PC-9 (cell line): ENCODE data around the gene MLST8. TPM values are rescaled to one million over a fixed set of nuclear protein-coding genes. Genes with fewer than 3 reads are reported as not detected.
A peak's percentile ranks its signal among the peaks of the same experiment; 100 is the strongest.

Experiments used
- BruUV-seq: library from RNA; stranded (reverse); fragments of 400-500 nt; replicated peaks from 2 replicates; lab custom pipeline; 2021; lab: Mats Ljungman, UMichigan
- CTCF ChIA-PET: fragments of 300-600 bp; sonication (Branson Sonifier 250); formaldehyde crosslinking; loops from one replicate; lab custom pipeline; 2022; ENCODE audit warnings: antibody characterized with exemption; lab: Charles Lee
- POLR2A ChIA-PET: fragments of 300-600 bp; sonication (Branson Sonifier 250); formaldehyde crosslinking; loops from one replicate; lab custom pipeline; 2022; ENCODE audit warnings: antibody characterized with exemption; ENCODE audit not compliant: unreplicated experiment; lab: Charles Lee
- DNase-seq, 2 experiments: peaks; one replicate each; pipeline versions ENCODE4 v3.0.0 to v3.0.0-alpha.2; 2015 to 2022; ENCODE audit warnings: mixed read lengths in 1 of 2
- H2AFZ ChIP-seq: fragments of 200-600 bp; sonication (generic); 2 replicates; pipeline ENCODE4 v1.8.1; 2017; ENCODE audit warnings: antibody characterized with exemption
- H3F3A ChIP-seq: fragments of 200-600 bp; sonication (generic); 2 replicates; pipeline ENCODE4 v1.8.1; 2017; ENCODE audit warnings: antibody characterized with exemption, mild to moderate bottlenecking, low read depth; ENCODE audit not compliant: insufficient read depth
- H3K27ac ChIP-seq: fragments of 200-600 bp; sonication (generic); 2 replicates; pipeline ENCODE4 v1.6.1; 2016; ENCODE audit warnings: mixed run types
- H3K27me3 ChIP-seq: fragments of 200-600 bp; sonication (generic); 2 replicates; pipeline ENCODE4 v1.6.1; 2016; ENCODE audit warnings: low read depth, mixed run types; ENCODE audit not compliant: insufficient read depth
- H3K36me3 ChIP-seq: fragments of 200-600 bp; sonication (generic); 2 replicates; pipeline ENCODE4 v1.6.1; 2016; ENCODE audit warnings: low read depth, mixed run types
- H3K4me1 ChIP-seq: fragments of 200-600 bp; sonication (generic); replicated peaks from 2 replicates; pipeline ENCODE4 v1.6.1; 2016; ENCODE audit warnings: mixed run types; ENCODE audit not compliant: insufficient read depth
- H3K4me2 ChIP-seq: fragments of 200-600 bp; sonication (generic); 2 replicates; pipeline ENCODE4 v1.6.1; 2017; ENCODE audit warnings: mixed run types
- H3K4me3 ChIP-seq: fragments of 200-600 bp; sonication (generic); 2 replicates; pipeline ENCODE4 v1.6.1; 2016; ENCODE audit warnings: mixed run types
- H3K79me2 ChIP-seq: fragments of 200-600 bp; sonication (generic); 2 replicates; pipeline ENCODE4 v1.6.1; 2017; ENCODE audit warnings: low read depth, mixed run types
- H3K9me2 ChIP-seq: fragments of 200-600 bp; sonication (generic); 2 replicates; pipeline ENCODE4 v1.8.1; 2017; ENCODE audit warnings: mild to moderate bottlenecking; ENCODE audit not compliant: insufficient read depth
- H3K9me3 ChIP-seq: fragments of 200-600 bp; sonication (generic); 2 replicates; pipeline ENCODE4 v1.8.1; 2016; ENCODE audit warnings: low read depth; ENCODE audit not compliant: insufficient read depth
- H4K20me1 ChIP-seq: fragments of 200-600 bp; sonication (generic); 2 replicates; pipeline ENCODE4 v1.8.1; 2017; ENCODE audit not compliant: insufficient read depth
- CTCF ChIP-seq: fragments of 200-600 bp; sonication (generic); conservative IDR thresholded peaks from 2 replicates; pipeline ENCODE4 v1.6.1; 2017; ENCODE audit warnings: mixed run types, antibody characterized with exemption, mild to moderate bottlenecking, moderate library complexity
- EZH2 ChIP-seq: fragments of 200-600 bp; sonication (generic); IDR thresholded peaks from 2 replicates; pipeline ENCODE4 v1.8.0; 2017; ENCODE audit warnings: antibody characterized with exemption, low read depth
- intact Hi-C: fragments of 100-400 bp; cut with micrococcal nuclease; formaldehyde crosslinking; loops from one replicate; pipeline ENCODE4 v1.10.0; 2022; ENCODE audit not compliant: unreplicated experiment
- total RNA-seq: library from RNA; stranded (reverse); gene quantifications from 2 replicates; pipeline ENCODE4 v1.2.3, GENCODE V29; 2021

Gene MLST8
- total RNA-seq, 1 experiment from 2014 or later: 66.3 TPM

- Histone ChIP-seq H3K9me3 (no peaks in the 10 kb centered on the region), H4K20me1 (peaks cover 19% of the 10 kb centered on the region; the same call in 1 of the 2 replicates), H3K4me2 (peak within 1 kb of the TSS; percentile 99), H3K4me3 (peak within 1 kb of the TSS; percentile 85), H3K27ac (peak within 1 kb of the TSS; percentile 92), H2AFZ (peak within 1 kb of the TSS; percentile 87), H3K36me3 (no peaks in the 10 kb centered on the region), H3K27me3 (no peaks in the 10 kb centered on the region), H3K79me2 (peaks cover 25% of the 10 kb centered on the region), H3K9me2 (no peaks in the 10 kb centered on the region), H3F3A (peaks cover 53% of the 10 kb centered on the region), H3K4me1 (peaks cover 28% of the 10 kb centered on the region)
- ChIA-PET POLR2A (interaction anchor here (0.6 to 1.9 kb wide), 4 partner anchors 60 to 318 kb away, joined by 3 to 16 read pairs (median 7); partner anchors contain the start of genes TBC1D24 and TRAF7), CTCF (interaction anchor here (1.0 kb wide), 1 partner anchor 20 kb away, joined by 4 read pairs; no protein-coding TSS in a partner anchor)
- no peak for DNase-seq
- no TSS peak for BruUV-seq
- intact Hi-C loops: loop anchor here (1.0 to 5.0 kb wide), 2 partner anchors 38 to 59 kb away; partner anchors contain the start of genes ECI1 and TRAF7
- TF ChIP-seq EZH2: no peak
- TF ChIP-seq CTCF: no peak
Observed at GRCh38 chr16:2214719-2214968, 9.4 kb downstream of the MLST8 start, which contains the start of gene PGP. Gene PGP, minus strand, starts transcription at chr16:2214840. Its CDS starts 63 bp downstream, at chr16:2214777.

DNA sequence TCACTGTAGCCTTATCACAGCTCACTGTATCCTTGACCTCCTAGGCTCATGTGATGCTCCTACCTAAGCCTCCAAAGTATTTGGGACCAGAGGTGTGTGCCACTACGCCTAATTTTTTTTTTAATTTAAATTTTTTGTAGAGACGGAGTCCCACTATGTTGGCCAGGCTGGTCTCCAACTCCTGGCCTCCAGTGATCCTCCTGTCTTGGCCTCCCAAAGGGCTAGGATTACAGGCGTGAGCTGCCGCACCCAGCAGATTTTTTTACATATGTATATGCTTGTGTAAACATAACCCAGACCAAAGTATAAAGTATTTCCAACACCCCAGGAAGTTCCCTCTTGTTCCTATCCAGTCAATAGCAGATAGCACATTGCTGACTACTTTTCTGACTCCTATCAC is 11.1 kb downstream of the MLST8 start:
- TF ChIP-seq EZH2 (no peak), CTCF (no peak)
- Histone ChIP-seq H3K4me1 (peaks cover 28% of the 10 kb centered on the region), H3F3A (peaks cover 38% of the 10 kb centered on the region), H3K36me3 (no peaks in the 10 kb centered on the region), H3K4me3 (peak overlapping the region; percentile 77), H2AFZ (no peak overlapping the region), H3K4me2 (peak overlapping the region; percentile 81), H3K9me3 (no peaks in the 10 kb centered on the region), H3K27me3 (no peaks in the 10 kb centered on the region), H3K27ac (peak overlapping the region; percentile 92), H3K79me2 (peaks cover 25% of the 10 kb centered on the region), H3K9me2 (no peaks in the 10 kb centered on the region), H4K20me1 (peaks cover 19% of the 10 kb centered on the region; the same call in 1 of the 2 replicates)
- ChIA-PET POLR2A (interaction anchor here (0.7 kb wide), 1 partner anchor 72 kb away, joined by 5 read pairs; no protein-coding TSS in a partner anchor), CTCF (no interaction called here)
- no peak for DNase-seq
- BruUV-seq: no TSS peak
- intact Hi-C loops: no loop called here

- CTCF ChIA-PET: no interaction called here
Observed at GRCh38 chr16:2223221-2223941, 18.1 kb downstream of the MLST8 start, which contains the start of gene E4F1. Gene E4F1, plus strand, starts transcription at chr16:2223591. Its CDS starts 23 bp downstream, at chr16:2223614.

More at GRCh38 chr16:2223221-2223941, 18.1 kb downstream of the MLST8 start, which contains the start of gene E4F1:
- intact Hi-C loops: loop anchor here (1.0 to 10.0 kb wide), 5 partner anchors 8 to 681 kb away; partner anchors contain the start of genes ECI1 and RNPS1
- Histone ChIP-seq H3K27ac (peak within 1 kb of the TSS; percentile 24), H3K79me2 (peaks cover 48% of the 10 kb centered on the region), H3K9me2 (no peaks in the 10 kb centered on the region), H3K4me1 (peaks cover 20% of the 10 kb centered on the region), H3K4me3 (peak within 1 kb of the TSS; percentile 83), H3K36me3 (peaks cover 4% of the 10 kb centered on the region; the same call in 1 of the 2 replicates), H4K20me1 (peaks cover 27% of the 10 kb centered on the region), H2AFZ (peak within 1 kb of the TSS; percentile 83), H3K4me2 (peak within 1 kb of the TSS; percentile 78), H3K9me3 (no peaks in the 10 kb centered on the region), H3K27me3 (no peaks in the 10 kb centered on the region), H3F3A (peaks cover 18% of the 10 kb centered on the region)
- no peak for TF ChIP-seq EZH2
- no peak for TF ChIP-seq CTCF
- BruUV-seq: no TSS peak
- DNase-seq: peak; percentile 96 to 100
- POLR2A ChIA-PET: interaction anchor here (0.5 to 1.0 kb wide), 3 partner anchors 36 to 310 kb away, joined by 5 to 17 read pairs (median 8); partner anchors contain the start of gene TRAF7
